HCT116 (cell line): ENCODE results near the gene SH3PXD2A. TPM values are rescaled to one million over a fixed set of nuclear protein-coding genes. Genes with fewer than 3 reads are reported as not detected.
A peak's percentile ranks its signal among the peaks of the same experiment; 100 is the strongest.

Experiments used
- ATAC-seq: fragments of 200-7000 bp; cut with Tn5 transposase; 2 replicates; pipeline ENCODE4 v1.9.1; 2020; ENCODE audit warnings: mild to moderate bottlenecking, moderate library complexity
- BruUV-seq: library from RNA; stranded (reverse); fragments of 400-500 nt; replicated peaks from 2 replicates; lab custom pipeline; 2021; lab: Mats Ljungman, UMichigan
- CTCF ChIA-PET: fragments of 300-600 bp; sonication (Branson Sonifier 250); formaldehyde crosslinking; loops from one replicate; lab custom pipeline; 2021; ENCODE audit warnings: antibody characterized with exemption; lab: Charles Lee
- POLR2A ChIA-PET: fragments of 300-600, 350-600 bp; sonication (Branson Sonifier 250); formaldehyde crosslinking; loops from one replicate; lab custom pipeline; 2021; ENCODE audit warnings: antibody characterized with exemption; lab: Charles Lee
- RAD21 ChIA-PET, 2 experiments: fragments of 300-600 bp; sonication (Branson Sonifier 250); formaldehyde crosslinking; loops; one replicate each; lab custom pipeline; 2023; ENCODE audit warnings: low total read pairs in 2 of 2; ENCODE audit not compliant: uncharacterized antibody in 2 of 2, unreplicated experiment in 2 of 2, low non-redundant PET in 1 of 2; lab: Charles Lee
- DNase-seq: peaks from one replicate; pipeline ENCODE4 v3.0.0-alpha.2; 2010; ENCODE audit warnings: low read depth, low spot score
- H2AFZ ChIP-seq: fragments of 200-600 bp; shearing (Covaris generic), sonication (generic); 2 replicates; pipeline ENCODE4 v1.6.1; 2017; ENCODE audit warnings: low read depth, mixed run types, mixed read lengths, antibody characterized with exemption, low read length; ENCODE audit not compliant: poor library complexity, severe bottlenecking
- H3K27ac ChIP-seq: 2 replicates; pipeline ENCODE4 v1.5.1; 2012; ENCODE audit warnings: low read depth, low read length
- H3K27me3 ChIP-seq: fragments of 200-600 bp; sonication (generic); 2 replicates; pipeline ENCODE4 v1.6.1; 2016; ENCODE audit warnings: mixed run types, low read length, mixed read lengths; ENCODE audit not compliant: insufficient read depth
- H3K36me3 ChIP-seq, 2 experiments: fragments of 200-500 bp in 1 of 2; fragments of 200-600 bp in 1 of 2; sonication (Bioruptor generic) in 1 of 2; sonication (generic) in 1 of 2; 2 replicates each; pipeline versions ENCODE4 v1.5.1 to v1.6.1; 2014 to 2016; ENCODE audit warnings: low read length in 2 of 2, inconsistent platforms in 1 of 2, mixed read lengths in 1 of 2, mixed run types in 1 of 2; ENCODE audit not compliant: insufficient read depth in 2 of 2, control insufficient read depth in 1 of 2
- H3K4me1 ChIP-seq, 2 experiments: fragments of 200-600 bp in 1 of 2; sonication (generic) in 1 of 2; 2 replicates each; pipeline versions ENCODE4 v1.5.1 to v1.6.1; 2012 to 2017; ENCODE audit warnings: low read length in 2 of 2, inconsistent platforms in 1 of 2, mild to moderate bottlenecking in 1 of 2, mixed read lengths in 1 of 2, mixed run types in 1 of 2, moderate library complexity in 1 of 2; ENCODE audit not compliant: insufficient read depth in 2 of 2, control insufficient read depth in 1 of 2
- H3K4me2 ChIP-seq: fragments of 200-600 bp; sonication (generic); 2 replicates; pipeline ENCODE4 v1.6.1; 2017; ENCODE audit warnings: mixed run types, low read length, mixed read lengths
- H3K4me3 ChIP-seq, 2 experiments: fragments of 200-600 bp in 1 of 2; sonication (generic) in 1 of 2; replicated peaks in 1 of 2; 2 replicates each; pipeline ENCODE4 v1.5.1; 2011 to 2016; ENCODE audit warnings: low read length in 2 of 2, control low read depth in 1 of 2, low read depth in 1 of 2, mild to moderate bottlenecking in 1 of 2, mixed read lengths in 1 of 2, mixed run types in 1 of 2
- H3K79me2 ChIP-seq: fragments of 200-600 bp; sonication (generic); 2 replicates; pipeline ENCODE4 v1.6.1; 2017; ENCODE audit warnings: mild to moderate bottlenecking, mixed run types, low read length, moderate library complexity, mixed read lengths; ENCODE audit not compliant: insufficient read depth
- H3K9ac ChIP-seq: fragments of 200-600 bp; sonication (generic); 2 replicates; pipeline ENCODE4 v1.6.1; 2016; ENCODE audit warnings: low read length, mixed read lengths
- H3K9me2 ChIP-seq: fragments of 200-600 bp; sonication (generic), shearing (Covaris generic); 2 replicates; pipeline ENCODE4 v1.6.1; 2017; ENCODE audit warnings: mixed run types, mild to moderate bottlenecking, moderate library complexity; ENCODE audit not compliant: insufficient read depth
- H3K9me3 ChIP-seq, 2 experiments: fragments of 200-500 bp in 1 of 2; fragments of 200-600 bp in 1 of 2; sonication (Bioruptor generic) in 1 of 2; sonication (generic) in 1 of 2; 2 replicates each; pipeline ENCODE4 v1.6.1; 2014 to 2017; ENCODE audit warnings: low read length in 2 of 2, mixed read lengths in 2 of 2, inconsistent platforms in 1 of 2, low read depth in 1 of 2, mild to moderate bottlenecking in 1 of 2, mixed run types in 1 of 2, moderate library complexity in 1 of 2; ENCODE audit not compliant: control insufficient read depth in 1 of 2, insufficient read depth in 1 of 2
- H4K20me1 ChIP-seq: fragments of 200-600 bp; sonication (generic), shearing (Covaris generic); 2 replicates; pipeline ENCODE4 v1.6.1; 2017; ENCODE audit warnings: mixed run types, mild to moderate bottlenecking, moderate library complexity; ENCODE audit not compliant: insufficient read depth
- CBX3 ChIP-seq: IDR thresholded peaks from 2 replicates; pipeline ENCODE4 v1.6.1; 2012; ENCODE audit warnings: low read depth
- ELF1 ChIP-seq: IDR thresholded peaks from 2 replicates; pipeline ENCODE4 v1.6.1; 2012; ENCODE audit warnings: low read depth, borderline replicate concordance
- EZH2phosphoT487 ChIP-seq: fragments of 200-600 bp; IDR thresholded peaks from 2 replicates; pipeline ENCODE4 v1.6.1; 2018; ENCODE audit warnings: antibody characterized with exemption, borderline replicate concordance
- POLR2AphosphoS5 ChIP-seq: IDR thresholded peaks from 2 replicates; pipeline ENCODE4 v1.6.1; 2011; ENCODE audit warnings: mild to moderate bottlenecking, low read depth, low read length, moderate library complexity
- REST ChIP-seq: IDR thresholded peaks from 2 replicates; pipeline ENCODE4 v1.6.1; 2012; ENCODE audit warnings: low read depth
- TCF7L2 ChIP-seq: IDR thresholded peaks from 2 replicates; pipeline ENCODE4 v1.7.0; 2011; ENCODE audit warnings: borderline replicate concordance, inconsistent platforms; ENCODE audit not compliant: insufficient read depth, insufficient read length; ENCODE audit errors: extremely low read depth
- ZFX ChIP-seq: fragments of 450-650 bp; IDR thresholded peaks from 2 replicates; pipeline ENCODE4 v1.6.1; 2017
- intact Hi-C: fragments of 100-400 bp; cut with micrococcal nuclease; formaldehyde crosslinking; loops from 2 replicates; pipeline ENCODE4 v1.10.0; 2022
- total RNA-seq: library from RNA; stranded (reverse); gene quantifications from one replicate; pipeline ENCODE4 v1.2.1, GENCODE V29; 2021; ENCODE audit not compliant: unreplicated experiment

The SH3PXD2A gene
- total RNA-seq, 1 experiment from 2014 or later = 8.7 TPM

GRCh38 chr10:103780242-103781149 lies 74.9 kb downstream of the SH3PXD2A start:
- Histone ChIP-seq H3K27ac (no peak overlapping the region), H3K4me3 (no peak overlapping the region), H3K9me2 (no peaks in the 10 kb centered on the region), H3K36me3 (no peaks in the 10 kb centered on the region), H3K4me2 (no peak overlapping the region), H3K79me2 (no peaks in the 10 kb centered on the region), H3K4me1 (peaks cover 6 to 23% of the 10 kb centered on the region in 2 experiments), H4K20me1 (no peaks in the 10 kb centered on the region)
- ChIA-PET CTCF (interaction anchor here (1.1 kb wide), 1 partner anchor 14 kb away, joined by 3 read pairs; no protein-coding TSS in a partner anchor), RAD21 (no interaction called here), POLR2A (no interaction called here)
- BruUV-seq = no TSS peak
- intact Hi-C loops = no loop called here
- TF ChIP-seq CBX3 (no peak), TCF7L2 (no peak), POLR2AphosphoS5 (no peak), REST (no peak), ELF1 (no peak), ZFX (no peak), EZH2phosphoT487 (no peak)
- TF ChIP-seq, all 23 proteins: peak for 0
- Histone ChIP-seq H2AFZ (no peak overlapping the region), H3K9me3 (peaks cover 0 to 5% of the 10 kb centered on the region in 2 experiments; a peak in 1 of 4 replicates), H3K27me3 (no peaks in the 10 kb centered on the region; the same call in 1 of the 2 replicates), H3K9ac (no peak overlapping the region)
- no peak for DNase-seq
- ATAC-seq = peak; percentile 7; the same call in 1 of the 2 replicates
